ENCODE results near the gene NFATC2. TPM values are rescaled to one million over a fixed set of nuclear protein-coding genes. Genes with fewer than 3 reads are reported as not detected.

Gene NFATC2
- total RNA-seq, 1 experiment from 2014 or later = 0.07 TPM

DNA sequence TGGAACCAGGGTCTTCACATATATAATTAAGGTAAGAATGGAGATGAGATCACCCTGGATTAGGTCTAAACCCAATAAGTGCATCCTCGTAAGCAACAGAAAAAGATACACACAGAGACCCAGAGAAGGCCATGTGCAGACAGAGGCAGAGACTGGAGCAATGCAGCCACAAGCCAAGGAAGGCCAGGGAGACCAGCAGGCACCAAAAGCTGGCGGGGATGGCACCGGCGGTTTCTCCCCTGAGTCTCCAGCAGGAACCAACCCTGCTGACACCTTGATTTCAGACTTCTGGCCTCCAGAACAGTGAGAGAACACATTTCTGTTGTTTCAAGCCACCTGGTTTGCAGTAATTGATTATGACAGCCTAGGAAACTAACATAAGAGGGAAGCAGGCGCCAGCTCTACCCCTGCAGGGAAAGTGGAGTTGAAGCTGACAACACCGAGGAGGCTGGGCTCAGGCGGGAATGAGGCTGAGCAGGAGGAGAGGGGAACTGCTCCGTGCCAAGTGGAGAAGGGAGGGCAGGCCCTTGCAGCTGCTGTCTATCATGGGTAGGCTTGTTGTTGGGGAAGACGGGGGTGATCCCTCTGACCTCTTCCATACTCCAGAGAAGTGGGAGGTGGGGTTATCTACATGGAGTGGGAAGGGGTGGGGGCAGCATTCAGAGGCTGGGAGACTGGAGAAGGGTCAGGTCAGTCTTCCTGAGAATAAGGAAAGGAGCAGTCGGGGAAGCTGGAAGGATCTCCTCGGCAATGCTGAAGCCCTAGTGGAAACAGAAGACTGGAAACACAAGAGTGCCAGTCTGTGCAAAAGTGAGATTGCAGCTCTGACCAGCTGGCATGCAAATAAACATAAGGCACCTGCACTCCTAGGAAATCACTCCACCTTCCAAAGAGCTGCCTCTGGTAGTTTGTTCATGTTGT, 72.7 kb downstream of the NFATC2 start:
- Mint-ChIP-seq H3K4me1 (ENCODE audit: insufficient read depth, unreplicated experiment) (no peaks in the 10 kb centered on the region), H3K27me3 (ENCODE audit: insufficient read depth, unreplicated experiment) (peaks cover 21% of the 10 kb centered on the region), H3K4me3 (ENCODE audit: unreplicated experiment) (no peak overlapping the region), H3K9me3 (ENCODE audit: unreplicated experiment) (no peaks in the 10 kb centered on the region), H3K27ac (ENCODE audit: low read depth, unreplicated experiment) (peak overlapping the region; percentile 20), H3K36me3 (ENCODE audit: insufficient read depth, unreplicated experiment) (no peaks in the 10 kb centered on the region)
- intact Hi-C loops (cut with micrococcal nuclease) = no loop called here
- ChIA-PET POLR2A (interaction anchor here (0.7 kb wide), 1 partner anchor 8 kb away, joined by 4 read pairs; no protein-coding TSS in a partner anchor), CTCF (no interaction called here)
- DNase-seq (ENCODE audit: unreplicated experiment) = no peak
- TF ChIP-seq, protein P1, sequence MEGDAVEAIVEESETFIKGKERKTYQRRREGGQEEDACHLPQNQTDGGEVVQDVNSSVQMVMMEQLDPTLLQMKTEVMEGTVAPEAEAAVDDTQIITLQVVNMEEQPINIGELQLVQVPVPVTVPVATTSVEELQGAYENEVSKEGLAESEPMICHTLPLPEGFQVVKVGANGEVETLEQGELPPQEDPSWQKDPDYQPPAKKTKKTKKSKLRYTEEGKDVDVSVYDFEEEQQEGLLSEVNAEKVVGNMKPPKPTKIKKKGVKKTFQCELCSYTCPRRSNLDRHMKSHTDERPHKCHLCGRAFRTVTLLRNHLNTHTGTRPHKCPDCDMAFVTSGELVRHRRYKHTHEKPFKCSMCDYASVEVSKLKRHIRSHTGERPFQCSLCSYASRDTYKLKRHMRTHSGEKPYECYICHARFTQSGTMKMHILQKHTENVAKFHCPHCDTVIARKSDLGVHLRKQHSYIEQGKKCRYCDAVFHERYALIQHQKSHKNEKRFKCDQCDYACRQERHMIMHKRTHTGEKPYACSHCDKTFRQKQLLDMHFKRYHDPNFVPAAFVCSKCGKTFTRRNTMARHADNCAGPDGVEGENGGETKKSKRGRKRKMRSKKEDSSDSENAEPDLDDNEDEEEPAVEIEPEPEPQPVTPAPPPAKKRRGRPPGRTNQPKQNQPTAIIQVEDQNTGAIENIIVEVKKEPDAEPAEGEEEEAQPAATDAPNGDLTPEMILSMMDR (IDR thresholded peaks at IDR 0.05; ENCODE audit: unreplicated experiment) = no peak
- BruUV-seq (replicated peaks) = no TSS peak

DNA sequence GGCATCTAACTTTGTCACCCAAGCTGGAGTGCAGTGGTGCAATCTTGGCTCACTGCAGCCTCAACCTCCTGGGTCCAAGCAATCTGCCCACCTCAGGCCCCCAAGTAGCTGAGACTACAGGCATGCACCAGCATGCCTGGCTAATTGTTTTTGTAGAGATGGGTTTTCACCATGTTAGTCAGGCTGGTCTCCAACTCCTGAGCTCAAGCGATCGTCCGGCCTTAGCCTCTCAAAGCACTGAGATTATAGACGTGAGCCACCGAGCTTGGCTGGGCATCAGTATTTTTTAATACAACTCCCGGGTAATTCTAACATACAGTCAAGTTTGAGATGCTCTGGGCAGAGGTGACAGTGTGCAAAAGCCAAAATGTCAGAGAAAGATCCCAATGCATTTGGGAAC, 73.5 kb downstream of the NFATC2 start:
- no peak overlapping the region for H3K4me3 Mint-ChIP-seq (ENCODE audit: unreplicated experiment)
- peaks cover 21% of the 10 kb centered on the region for H3K27me3 Mint-ChIP-seq (ENCODE audit: insufficient read depth, unreplicated experiment)
- intact Hi-C loops (cut with micrococcal nuclease) = no loop called here
- no TSS peak for BruUV-seq (replicated peaks)
- H3K4me1 Mint-ChIP-seq (ENCODE audit: insufficient read depth, unreplicated experiment) = no peaks in the 10 kb centered on the region
- CTCF ChIA-PET = no interaction called here
- POLR2A ChIA-PET = no interaction called here
- no peaks in the 10 kb centered on the region for H3K9me3 Mint-ChIP-seq (ENCODE audit: unreplicated experiment)
- no peak for DNase-seq (ENCODE audit: unreplicated experiment)
- H3K36me3 Mint-ChIP-seq (ENCODE audit: insufficient read depth, unreplicated experiment) = no peaks in the 10 kb centered on the region
- TF ChIP-seq, protein P1 (IDR thresholded peaks at IDR 0.05; ENCODE audit: unreplicated experiment) = no peak
- H3K27ac Mint-ChIP-seq (ENCODE audit: low read depth, unreplicated experiment) = no peak overlapping the region

DNA sequence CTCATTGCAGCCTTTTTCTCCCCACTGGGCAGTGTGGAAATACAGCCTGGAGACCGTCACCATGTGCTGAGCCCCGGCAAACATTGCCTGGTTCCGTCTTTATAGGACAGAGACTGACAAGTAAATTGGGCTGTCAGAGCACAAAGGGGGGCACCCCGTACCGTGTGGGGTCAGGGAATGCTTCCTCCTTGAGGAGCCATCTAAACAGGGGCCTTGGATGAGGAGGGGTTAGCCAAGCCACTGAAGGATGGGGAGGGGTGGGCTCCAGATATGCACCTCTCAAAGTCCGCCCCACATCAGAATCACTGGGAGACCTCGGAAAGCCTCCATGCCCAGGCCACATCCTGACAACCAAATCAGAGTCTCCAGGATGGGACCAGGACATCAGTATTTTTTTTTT, 73.9 kb downstream of the NFATC2 start:
- Mint-ChIP-seq H3K27me3 (ENCODE audit: insufficient read depth, unreplicated experiment) (peaks cover 21% of the 10 kb centered on the region), H3K27ac (ENCODE audit: low read depth, unreplicated experiment) (no peak overlapping the region), H3K4me1 (ENCODE audit: insufficient read depth, unreplicated experiment) (no peaks in the 10 kb centered on the region), H3K9me3 (ENCODE audit: unreplicated experiment) (no peaks in the 10 kb centered on the region), H3K4me3 (ENCODE audit: unreplicated experiment) (no peak overlapping the region), H3K36me3 (ENCODE audit: insufficient read depth, unreplicated experiment) (no peaks in the 10 kb centered on the region)
- POLR2A ChIA-PET = no interaction called here
- CTCF ChIA-PET = no interaction called here
- DNase-seq (ENCODE audit: unreplicated experiment) = no peak
- BruUV-seq (replicated peaks) = no TSS peak
- TF ChIP-seq, protein P1 (IDR thresholded peaks at IDR 0.05; ENCODE audit: unreplicated experiment) = no peak
- intact Hi-C loops (cut with micrococcal nuclease) = no loop called here

DNA sequence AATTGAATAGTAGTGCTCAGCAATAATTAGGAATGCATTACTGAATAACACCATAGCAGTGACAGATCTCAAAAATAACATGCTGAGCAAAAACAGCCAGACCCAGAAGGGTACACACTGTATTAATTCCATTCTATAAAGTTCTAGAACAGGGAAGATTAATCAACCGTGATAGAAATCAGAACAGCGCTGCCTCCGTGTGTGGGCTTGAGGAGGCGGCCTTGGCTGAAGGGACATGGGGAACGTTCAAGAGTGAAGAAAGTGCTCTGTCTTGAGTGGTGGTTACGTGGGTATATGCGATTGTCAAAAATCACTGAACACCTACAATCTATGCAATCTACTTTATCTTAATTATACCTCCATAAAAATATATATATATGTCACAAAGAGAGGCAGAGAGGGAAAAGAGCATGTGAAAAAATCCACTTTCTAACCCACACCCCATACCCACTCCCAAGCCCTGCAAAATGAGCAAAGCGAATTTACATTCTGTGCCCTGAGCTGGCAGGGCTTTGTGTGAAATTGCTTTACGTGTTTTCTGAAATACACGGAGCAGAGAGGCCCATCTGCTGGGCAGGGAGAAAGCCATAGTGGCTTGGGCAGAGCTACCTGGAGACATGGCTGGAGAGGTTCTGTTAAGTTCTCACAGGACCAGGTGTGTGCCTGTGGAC, 74.4 kb downstream of the NFATC2 start:
- no TSS peak for BruUV-seq (replicated peaks)
- TF ChIP-seq, protein P1 (IDR thresholded peaks at IDR 0.05; ENCODE audit: unreplicated experiment) = no peak
- DNase-seq (ENCODE audit: unreplicated experiment) = no peak
- ChIA-PET CTCF (no interaction called here), POLR2A (no interaction called here)
- Mint-ChIP-seq H3K36me3 (ENCODE audit: insufficient read depth, unreplicated experiment) (no peaks in the 10 kb centered on the region), H3K4me1 (ENCODE audit: insufficient read depth, unreplicated experiment) (no peaks in the 10 kb centered on the region), H3K4me3 (ENCODE audit: unreplicated experiment) (no peak overlapping the region), H3K27me3 (ENCODE audit: insufficient read depth, unreplicated experiment) (peaks cover 21% of the 10 kb centered on the region), H3K9me3 (ENCODE audit: unreplicated experiment) (no peaks in the 10 kb centered on the region), H3K27ac (ENCODE audit: low read depth, unreplicated experiment) (no peak overlapping the region)
- intact Hi-C loops (cut with micrococcal nuclease) = no loop called here
